Psoas muscle (tissue), 8 donors: ENCODE results near the gene IQCE. TPM values are rescaled to one million over a fixed set of nuclear protein-coding genes. Genes with fewer than 3 reads are reported as not detected.

ENCODE experiments used
- ATAC-seq, 4 donors: fragments of 200-7000 bp; cut with Tn5 transposase; one replicate each; pipeline ENCODE4 v1.9.1; 2020; ENCODE audit warnings: moderate library complexity in 3 of 4, mild to moderate bottlenecking in 2 of 4
- DNase-seq, 2 donors: peaks; one replicate each; pipeline ENCODE4 v3.0.0-alpha.2; 2020
- H3K27ac ChIP-seq: fragments of 200-600 bp; one replicate; pipeline ENCODE4 v1.8.0; 2022
- H3K27me3 ChIP-seq, 3 donors: fragments of 200-600 bp in 1 of 3; one replicate each; pipeline versions ENCODE4 v1.6.1 to v1.8.0; 2013 to 2022; ENCODE audit warnings: low read length in 2 of 3, mild to moderate bottlenecking in 2 of 3, moderate library complexity in 1 of 3; ENCODE audit not compliant: insufficient read depth in 3 of 3
- H3K36me3 ChIP-seq, 2 donors: fragments of 200-600 bp in 1 of 2; one replicate each; pipeline versions ENCODE4 v1.6.1 to v1.8.0; 2013 to 2022; ENCODE audit warnings: low read depth in 1 of 2, mild to moderate bottlenecking in 1 of 2, moderate library complexity in 1 of 2; ENCODE audit not compliant: insufficient read depth in 1 of 2
- H3K4me1 ChIP-seq: fragments of 200-600 bp; one replicate; pipeline ENCODE4 v1.8.0; 2022
- H3K4me3 ChIP-seq: fragments of 200-600 bp; one replicate; pipeline ENCODE4 v1.8.0; 2022; ENCODE audit warnings: mild to moderate bottlenecking
- H3K9me3 ChIP-seq: fragments of 200-600 bp; one replicate; pipeline ENCODE4 v1.8.0; 2022
- CTCF ChIP-seq: fragments of 200-600 bp; IDR thresholded peaks from one replicate; pipeline ENCODE4 v1.8.0; 2022; ENCODE audit warnings: antibody characterized with exemption
- WGBS, 3 donors: extraction: QIAGEN DNeasy Blood & Tissue Kit; methylation state at CpG; one replicate each; pipeline versions ENCODE4 v1.1.6 to v1.1.7; 2013; 5-methylcytosine and 5-hydroxymethylcytosine counted together
- intact Hi-C, 2 donors: fragments of 100-400 bp; cut with DNase I; formaldehyde crosslinking; loops; one replicate each; pipeline versions ENCODE4 v1.11.0 to v1.14.2; 2022
- polyA plus RNA-seq, 3 donors: library from polyadenylated mRNA; stranded (reverse); fragments of 200-250 nt; gene quantifications; one replicate each; pipeline ENCODE4 v1.2.3, GENCODE V29; 2013
- total RNA-seq, 4 donors: library from RNA; stranded (reverse); fragmentation: NEBNext Ultra II Directional in 2 of 4; extraction: Animal tissue kit (Norgen Biotek cat#: 25700) in 2 of 4; gene quantifications; one replicate each; pipeline versions ENCODE4 v1.2.1 to v1.2.4, GENCODE V29; 2021 to 2023
- donor health status: healthy with polysubstance abuse.
- donor health status: DM: no; HTN: no; CAD: no; lungs with moderate emphysema.
- donor health status: Bipolar disorder and iron deficiency.
- donor health status: healthy.
- donor health status: DM: yes; HTN: yes; CAD: no.
- donor health status: DM: no; HTN: no; CAD: no.
- donor health status: DM: no; HTN: no; CAD: no.
- donor health status: DM: yes; HTN: yes; CAD: no.

IQCE gene
- total and polyA plus RNA-seq, 7 donors: 2.4 to 9.6 (median 6.6) TPM

GRCh38 chr7:2522780-2523433 is 35.9 kb upstream of the IQCE start:
- DNase-seq (no peak), ATAC-seq (no peak)
- 60 to 61% (median 61%) methylated on average over 19 of the region's 19 CpGs for WGBS, 3 donors
- intact Hi-C loops: no loop called here
- H3K27ac ChIP-seq: no peak overlapping the region
- peaks cover 0 to 28% (median 25%) of the 10 kb centered on the region in 3 donors for H3K27me3 ChIP-seq
- H3K4me3 ChIP-seq: peak overlapping the region; percentile 60
- H3K4me1 ChIP-seq: peaks cover 11% of the 10 kb centered on the region
- H3K9me3 ChIP-seq: no peaks in the 10 kb centered on the region
- no peak for TF ChIP-seq CTCF
- H3K36me3 ChIP-seq: no peaks in the 10 kb centered on the region

- ATAC-seq (no peak), DNase-seq (no peak)
- no peak overlapping the region for H3K27ac ChIP-seq
- WGBS, 3 donors: 28 to 45% (median 42%) methylated on average over 14 to 22 of the region's 22 CpGs
- H3K4me1 ChIP-seq: peaks cover 12% of the 10 kb centered on the region
- intact Hi-C loops: no loop called here
- H3K4me3 ChIP-seq: peak overlapping the region; percentile 60
- H3K9me3 ChIP-seq: no peaks in the 10 kb centered on the region
- peaks cover 0 to 28% (median 25%) of the 10 kb centered on the region in 3 donors for H3K27me3 ChIP-seq
- TF ChIP-seq CTCF: no peak
- H3K36me3 ChIP-seq: no peaks in the 10 kb centered on the region
These were observed 35.3 kb upstream of the IQCE start for GRCh38 chr7:2523461-2523936.

GRCh38 chr7:2523941-2524807 is 34.6 kb upstream of the IQCE start:
- intact Hi-C loops: no loop called here
- peak overlapping the region; percentile 60 for H3K4me3 ChIP-seq
- H3K27ac ChIP-seq: no peak overlapping the region
- DNase-seq (peak; percentile 84 to 87), ATAC-seq (peak; percentile 20 to 53 (median 36))
- no peaks in the 10 kb centered on the region for H3K9me3 ChIP-seq
- no peaks in the 10 kb centered on the region for H3K36me3 ChIP-seq
- peaks cover 14% of the 10 kb centered on the region for H3K4me1 ChIP-seq
- peaks cover 0 to 28% (median 25%) of the 10 kb centered on the region in 3 donors for H3K27me3 ChIP-seq
- TF ChIP-seq CTCF: no peak
- 25 to 35% (median 26%) methylated on average over 43 to 51 of the region's 51 CpGs for WGBS, 3 donors

GRCh38 chr7:2524808-2525657 is 33.7 kb upstream of the IQCE start:
- intact Hi-C loops: no loop called here
- Histone ChIP-seq H3K36me3 (no peaks in the 10 kb centered on the region), H3K4me1 (peaks cover 14% of the 10 kb centered on the region), H3K4me3 (no peak overlapping the region), H3K9me3 (no peaks in the 10 kb centered on the region), H3K27ac (no peak overlapping the region), H3K27me3 (peaks cover 0 to 28% (median 28%) of the 10 kb centered on the region in 3 donors)
- DNase-seq (peak in 1 of 2 donors; percentile 17), ATAC-seq (no peak)
- no peak for TF ChIP-seq CTCF
- 79 to 86% (median 83%) methylated on average over 47 to 53 of the region's 53 CpGs for WGBS, 3 donors
